Left ventricle myocardium inferior (tissue), 1 donor: Measurements from ENCODE around the gene PTPRT. TPM values are rescaled to one million over a fixed set of nuclear protein-coding genes. Genes with fewer than 3 reads are reported as not detected.

Experiments
- DNase-seq: peaks from one replicate; pipeline ENCODE4 v3.0.0-alpha.2; 2020
- H3K27ac ChIP-seq: fragments of 200-600 bp; replicated peaks from 2 replicates; pipeline ENCODE4 v1.8.0; 2021
- H3K27me3 ChIP-seq: fragments of 200-600 bp; 2 replicates; pipeline ENCODE4 v1.8.0; 2021; ENCODE audit warnings: low read depth
- H3K36me3 ChIP-seq: fragments of 200-600 bp; 2 replicates; pipeline ENCODE4 v1.8.0; 2021
- H3K4me1 ChIP-seq: fragments of 200-600 bp; 2 replicates; pipeline ENCODE4 v1.8.0; 2021
- H3K4me3 ChIP-seq: fragments of 200-600 bp; 2 replicates; pipeline ENCODE4 v1.8.0; 2021; ENCODE audit warnings: mild to moderate bottlenecking, moderate library complexity
- H3K9me3 ChIP-seq: fragments of 200-600 bp; replicated peaks from 2 replicates; pipeline ENCODE4 v1.8.0; 2021
- CTCF ChIP-seq: fragments of 200-600 bp; IDR thresholded peaks from 2 replicates; pipeline ENCODE4 v1.8.0; 2021; ENCODE audit warnings: antibody characterized with exemption, mild to moderate bottlenecking, borderline replicate concordance
- intact Hi-C: fragments of 100-400 bp; cut with micrococcal nuclease; formaldehyde crosslinking; loops from one replicate; pipeline ENCODE4 v1.11.0; 2022
- total RNA-seq: library from RNA; stranded (reverse); fragmentation: NEBNext Ultra II Directional; extraction: Animal tissue kit (Norgen Biotek cat#: 25700); gene quantifications from one replicate; pipeline ENCODE4 v1.2.1, GENCODE V29; 2021
- donor health status: DM: no; HTN: yes; CAD: no; lungs with severe emphysema.

The PTPRT gene
- total RNA-seq, 1 donor from 2014 or later, result 0.08 TPM

DNA sequence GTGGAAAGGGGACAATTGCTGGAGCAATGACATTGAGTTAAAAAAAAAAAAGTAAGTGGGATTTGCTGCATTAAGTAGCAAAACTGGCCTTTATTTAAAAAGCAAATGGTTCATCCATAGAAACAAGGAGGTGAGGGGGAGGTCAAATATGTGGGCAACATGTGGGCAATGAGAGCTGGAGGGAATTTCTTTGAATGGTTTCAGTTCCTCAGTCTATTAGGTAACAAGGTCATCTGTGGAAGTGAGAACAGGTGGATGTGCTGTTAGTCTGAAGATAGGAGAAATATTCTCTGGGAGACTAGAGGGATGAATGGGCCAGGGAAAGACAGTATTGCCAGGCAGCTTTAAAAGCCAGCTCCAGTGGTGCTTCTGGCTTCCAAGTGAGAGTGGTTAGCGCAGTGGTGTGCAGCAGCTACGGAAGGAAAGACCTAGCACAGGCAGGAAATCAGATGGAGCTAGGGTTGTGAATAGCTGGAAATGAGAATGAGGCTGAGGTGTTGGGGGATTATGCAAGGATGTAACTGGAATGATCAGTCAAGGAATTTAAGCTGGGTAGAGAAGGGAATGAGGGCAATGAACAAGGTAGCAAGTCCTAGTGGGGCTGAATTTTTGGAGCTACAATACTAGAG lies 727.6 kb downstream of the PTPRT start:
- no peak for TF ChIP-seq CTCF
- H3K9me3 ChIP-seq, result no peaks in the 10 kb centered on the region
- no peak overlapping the region for H3K27ac ChIP-seq
- no peak for DNase-seq
- intact Hi-C loops, result no loop called here
- H3K27me3 ChIP-seq, result no peaks in the 10 kb centered on the region
- H3K4me3 ChIP-seq, result no peak overlapping the region
- no peaks in the 10 kb centered on the region for H3K36me3 ChIP-seq
- H3K4me1 ChIP-seq, result no peaks in the 10 kb centered on the region

DNA sequence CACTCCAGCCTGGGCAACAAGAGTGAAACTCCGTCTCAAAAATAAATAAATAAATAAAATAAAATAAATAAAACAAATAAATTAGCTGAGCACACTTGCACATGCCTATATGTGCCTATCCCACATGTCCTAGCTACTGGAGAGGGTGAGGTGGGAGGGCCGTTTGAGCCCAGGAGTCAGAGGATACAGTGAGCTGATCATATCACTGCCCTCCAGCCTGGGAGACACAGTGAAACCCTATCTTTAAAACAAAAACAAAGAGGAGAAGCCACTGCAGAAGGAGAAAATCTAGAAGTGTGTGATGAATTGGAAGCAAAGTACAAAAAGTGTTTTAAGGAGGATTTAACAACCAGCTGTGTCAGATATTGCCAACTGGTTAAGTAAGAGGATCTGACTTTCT lies 728.4 kb downstream of the PTPRT start:
- H3K27me3 ChIP-seq, result no peaks in the 10 kb centered on the region
- DNase-seq, result no peak
- intact Hi-C loops, result no loop called here
- TF ChIP-seq CTCF, result no peak
- H3K4me3 ChIP-seq, result no peak overlapping the region
- H3K4me1 ChIP-seq, result no peaks in the 10 kb centered on the region
- no peaks in the 10 kb centered on the region for H3K36me3 ChIP-seq
- no peak overlapping the region for H3K27ac ChIP-seq
- H3K9me3 ChIP-seq, result peaks cover 4% of the 10 kb centered on the region

- intact Hi-C loops, result no loop called here
- TF ChIP-seq CTCF, result no peak
- Histone ChIP-seq H3K27ac (no peak overlapping the region), H3K36me3 (no peaks in the 10 kb centered on the region), H3K9me3 (no peaks in the 10 kb centered on the region), H3K27me3 (no peaks in the 10 kb centered on the region), H3K4me3 (no peak overlapping the region), H3K4me1 (peaks cover 5% of the 10 kb centered on the region)
- DNase-seq, result no peak
Measured at GRCh38 chr20:42447270-42447669, 742.4 kb downstream of the PTPRT start.

DNA sequence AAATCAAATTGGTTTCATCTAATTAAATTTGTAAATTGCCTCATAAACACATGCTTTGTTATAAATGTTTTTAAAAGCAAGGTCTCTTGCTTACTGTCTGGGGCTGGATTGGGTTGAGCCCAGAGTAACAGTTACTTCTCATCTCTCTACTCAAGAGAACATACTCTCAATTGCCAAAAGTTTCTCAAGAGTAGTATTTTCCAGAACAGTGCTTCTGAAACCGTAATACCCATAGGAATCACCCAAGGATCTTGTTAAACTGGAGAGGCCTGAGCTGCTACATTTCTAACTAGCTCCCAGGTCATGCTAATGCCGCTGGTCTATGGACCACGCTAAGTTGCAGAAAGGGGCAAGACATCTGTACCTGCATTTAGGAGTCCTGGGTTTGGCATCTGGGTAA lies 744.9 kb downstream of the PTPRT start:
- DNase-seq, result no peak
- H3K36me3 ChIP-seq, result no peaks in the 10 kb centered on the region
- H3K4me3 ChIP-seq, result no peak overlapping the region
- intact Hi-C loops, result no loop called here
- no peaks in the 10 kb centered on the region for H3K27me3 ChIP-seq
- no peak for TF ChIP-seq CTCF
- H3K4me1 ChIP-seq, result peaks cover 9% of the 10 kb centered on the region
- H3K27ac ChIP-seq, result peak overlapping the region; percentile 36
- H3K9me3 ChIP-seq, result no peaks in the 10 kb centered on the region

GRCh38 chr20:42443200-42443599 lies 746.5 kb downstream of the PTPRT start:
- Histone ChIP-seq H3K4me3 (no peak overlapping the region), H3K36me3 (no peaks in the 10 kb centered on the region), H3K9me3 (no peaks in the 10 kb centered on the region), H3K27me3 (no peaks in the 10 kb centered on the region), H3K4me1 (peaks cover 9% of the 10 kb centered on the region), H3K27ac (no peak overlapping the region)
- no peak for DNase-seq
- no peak for TF ChIP-seq CTCF
- intact Hi-C loops, result no loop called here
